Left lung (tissue), 10 donors: ENCODE results near the gene VTA1. TPM values are rescaled to one million over a fixed set of nuclear protein-coding genes. Genes with fewer than 3 reads are reported as not detected.
"Not testable (repeated sequence)": the region's sequence is repeated elsewhere in the genome, so short reads cannot be mapped to it uniquely, and the experiment has no call there.

Source experiments
- ATAC-seq: fragments of 200-7000 bp; cut with Tn5 transposase; one replicate; pipeline ENCODE4 v1.9.1; 2020; ENCODE audit warnings: moderate library complexity
- DNase-seq, 4 donors: peaks; one replicate each; pipeline ENCODE4 v3.0.0-alpha.2; 2013 to 2020
- H3K27ac ChIP-seq, 2 donors: fragments of 200-600 bp; sonication (generic) in 1 of 2; one replicate each; pipeline versions ENCODE4 v1.5.0 to v1.8.0; 2020 to 2021
- H3K27me3 ChIP-seq, 2 donors: fragments of 200-600 bp; sonication (generic) in 1 of 2; one replicate each; pipeline versions ENCODE4 v1.5.0 to v1.8.0; 2020 to 2021
- H3K36me3 ChIP-seq, 2 donors: fragments of 200-600 bp; sonication (generic) in 1 of 2; one replicate each; pipeline versions ENCODE4 v1.5.0 to v1.8.0; 2020 to 2021
- H3K4me1 ChIP-seq, 2 donors: fragments of 200-600 bp; one replicate each; pipeline ENCODE4 v1.8.0; 2021
- H3K4me3 ChIP-seq, 2 donors: fragments of 200-600 bp; sonication (generic) in 1 of 2; one replicate each; pipeline versions ENCODE4 v1.5.0 to v1.8.0; 2020 to 2021; ENCODE audit warnings: mild to moderate bottlenecking in 1 of 2
- H3K9me3 ChIP-seq, 2 donors: fragments of 200-600 bp; sonication (generic) in 1 of 2; one replicate each; pipeline versions ENCODE4 v1.5.0 to v1.8.0; 2020 to 2021
- intact Hi-C, 2 donors: fragments of 100-400 bp; cut with DNase I; formaldehyde crosslinking; loops; one replicate each; pipeline versions ENCODE4 v1.11.2 to v1.14.2; 2022
- polyA plus RNA-seq, 6 donors: library from polyadenylated mRNA; unstranded; fragments of 120-200 nt; gene quantifications; one replicate each; pipeline ENCODE4 v1.2.1, GENCODE V29; 2013; ENCODE audit not compliant: insufficient read length in 6 of 6
- total RNA-seq, 2 donors: library from RNA; stranded (reverse); fragmentation: NEBNext Ultra II Directional; extraction: Animal tissue kit (Norgen Biotek cat#: 25700); gene quantifications; one replicate each; pipeline ENCODE4 v1.2.1, GENCODE V29; 2021
- TF ChIP-seq, protein P1 (sequence below), 2 donors: fragments of 200-600 bp; sonication (generic) in 1 of 2; IDR thresholded peaks; one replicate each; pipeline versions ENCODE4 v1.5.0 to v1.8.0; 2021; ENCODE audit warnings: antibody characterized with exemption in 2 of 2
- donor health status: DM: no; HTN: yes; CAD: no.
- donor health status: DM: no; HTN: no; CAD: no.

The VTA1 gene
- total and polyA plus RNA-seq, 8 donors = 33.2 to 73.5 (median 66.5) TPM

DNA sequence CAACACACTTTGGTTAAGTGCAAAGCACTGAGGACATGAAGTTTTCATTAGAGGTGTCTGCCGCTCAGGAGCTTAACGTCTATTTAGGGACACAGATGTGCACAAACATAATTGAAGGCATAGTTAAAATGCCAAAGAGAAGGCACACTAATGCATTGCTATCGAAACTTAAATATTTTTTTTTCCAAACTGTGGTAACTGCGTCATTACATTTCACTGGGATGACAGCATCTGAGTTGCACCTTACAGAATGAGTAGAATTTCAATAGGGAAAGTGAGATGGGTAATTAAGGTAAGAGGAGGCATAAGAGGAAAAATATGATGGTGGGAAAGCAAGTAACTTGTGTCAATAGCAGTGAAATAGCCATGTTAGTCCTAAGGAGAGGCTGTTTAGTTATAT lies 79.7 kb downstream of the VTA1 start:
- H3K9me3 ChIP-seq = peaks cover 0 to 9% of the 10 kb centered on the region in 2 donors
- ATAC-seq = no peak
- TF ChIP-seq, protein P1, sequence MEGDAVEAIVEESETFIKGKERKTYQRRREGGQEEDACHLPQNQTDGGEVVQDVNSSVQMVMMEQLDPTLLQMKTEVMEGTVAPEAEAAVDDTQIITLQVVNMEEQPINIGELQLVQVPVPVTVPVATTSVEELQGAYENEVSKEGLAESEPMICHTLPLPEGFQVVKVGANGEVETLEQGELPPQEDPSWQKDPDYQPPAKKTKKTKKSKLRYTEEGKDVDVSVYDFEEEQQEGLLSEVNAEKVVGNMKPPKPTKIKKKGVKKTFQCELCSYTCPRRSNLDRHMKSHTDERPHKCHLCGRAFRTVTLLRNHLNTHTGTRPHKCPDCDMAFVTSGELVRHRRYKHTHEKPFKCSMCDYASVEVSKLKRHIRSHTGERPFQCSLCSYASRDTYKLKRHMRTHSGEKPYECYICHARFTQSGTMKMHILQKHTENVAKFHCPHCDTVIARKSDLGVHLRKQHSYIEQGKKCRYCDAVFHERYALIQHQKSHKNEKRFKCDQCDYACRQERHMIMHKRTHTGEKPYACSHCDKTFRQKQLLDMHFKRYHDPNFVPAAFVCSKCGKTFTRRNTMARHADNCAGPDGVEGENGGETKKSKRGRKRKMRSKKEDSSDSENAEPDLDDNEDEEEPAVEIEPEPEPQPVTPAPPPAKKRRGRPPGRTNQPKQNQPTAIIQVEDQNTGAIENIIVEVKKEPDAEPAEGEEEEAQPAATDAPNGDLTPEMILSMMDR (IDR thresholded peaks at IDR 0.05) = no peak
- H3K4me3 ChIP-seq = no peak overlapping the region
- intact Hi-C loops = no loop called here
- no peaks in the 10 kb centered on the region for H3K36me3 ChIP-seq
- H3K27ac ChIP-seq = no peak overlapping the region
- no peaks in the 10 kb centered on the region for H3K27me3 ChIP-seq
- H3K4me1 ChIP-seq = no peaks in the 10 kb centered on the region
- no peak for DNase-seq

DNA sequence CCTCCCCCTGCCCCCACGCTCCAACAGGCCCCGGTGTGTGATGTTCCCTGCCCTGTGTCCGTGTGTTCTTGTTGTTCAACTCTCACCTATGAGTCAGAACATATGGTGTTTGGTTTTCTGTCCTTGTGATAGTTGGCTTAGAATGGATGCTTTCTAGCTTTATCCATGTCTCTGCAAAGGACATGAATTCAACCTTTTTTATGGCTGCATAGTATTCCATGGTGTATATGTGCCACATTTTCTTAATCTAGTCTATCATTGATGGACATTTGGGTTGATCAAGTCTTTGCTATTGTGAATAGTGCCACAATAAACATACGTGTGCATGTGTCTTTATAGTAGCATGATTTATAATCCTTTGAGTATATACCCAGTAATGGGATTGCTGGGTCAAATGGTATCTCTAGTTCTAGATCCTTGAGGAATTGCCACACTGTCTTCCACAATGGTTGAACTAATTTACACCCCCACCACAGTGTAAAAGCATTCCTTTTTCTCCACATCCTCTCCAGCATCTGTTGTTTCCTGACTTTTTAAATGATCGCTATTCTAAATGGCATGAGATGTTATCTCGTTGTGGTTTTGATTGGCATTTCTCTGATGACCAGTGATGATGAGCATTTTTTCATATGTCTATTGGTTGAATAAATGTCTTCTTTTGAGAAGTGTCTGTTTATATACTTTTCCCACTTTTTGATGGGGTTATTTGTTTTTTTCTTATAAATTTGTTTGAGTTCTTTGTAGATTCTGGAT lies 82.6 kb downstream of the VTA1 start:
- DNase-seq, ATAC-seq, H3K27me3 ChIP-seq, H3K9me3 ChIP-seq, H3K4me3 ChIP-seq, intact Hi-C loops, H3K27ac ChIP-seq, H3K4me1 ChIP-seq, H3K36me3 ChIP-seq: not testable (repeated sequence)

DNA sequence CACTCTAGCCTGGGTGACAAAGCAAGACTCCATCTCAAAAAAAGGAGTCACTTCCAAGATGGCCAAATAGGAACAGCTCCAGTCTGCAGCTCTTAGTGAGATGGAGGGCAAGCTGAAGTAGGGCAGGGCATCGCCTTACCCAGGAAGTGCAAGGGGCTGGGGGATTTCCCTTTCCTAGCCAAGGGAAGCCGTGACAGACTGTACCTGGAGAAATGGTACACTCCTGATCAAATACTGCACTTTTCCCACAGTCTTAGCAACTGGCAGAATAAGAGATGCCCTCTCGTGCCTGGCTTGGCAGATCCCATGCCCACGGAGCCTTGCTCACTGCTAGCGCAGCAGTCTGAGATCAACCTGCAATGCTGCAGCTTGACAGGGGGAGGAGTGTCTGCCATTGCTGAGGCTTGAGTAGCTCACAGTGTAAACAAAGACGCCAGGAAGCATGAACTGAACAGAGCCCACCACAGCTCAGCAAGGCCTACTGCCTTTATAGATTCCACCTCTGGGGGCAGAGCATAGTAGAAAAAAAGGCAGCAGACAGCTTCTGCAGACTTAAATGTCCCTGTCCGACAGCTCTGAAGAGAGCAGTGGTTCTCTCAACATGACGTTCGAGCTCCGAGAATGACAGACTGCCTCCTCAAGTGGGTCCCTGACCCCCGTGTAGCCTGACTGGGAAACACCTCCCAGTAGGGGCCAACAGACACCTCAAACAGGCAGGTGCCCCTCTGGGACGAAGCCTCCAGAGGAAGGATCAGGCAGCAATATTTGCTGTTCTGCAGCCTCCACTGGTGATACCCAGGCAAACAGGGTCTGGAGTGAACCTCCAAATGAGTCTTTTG lies 85.4 kb downstream of the VTA1 start:
- H3K27me3 ChIP-seq, H3K9me3 ChIP-seq, H3K4me3 ChIP-seq, H3K36me3 ChIP-seq, intact Hi-C loops, H3K27ac ChIP-seq, H3K4me1 ChIP-seq: not testable (repeated sequence)
- ATAC-seq (peak; percentile 44), DNase-seq (peak in 1 of 4 donors; percentile 61)
- TF ChIP-seq, protein P1 (IDR thresholded peaks at IDR 0.05) = peak in 1 of 2 donors; percentile 7

DNA sequence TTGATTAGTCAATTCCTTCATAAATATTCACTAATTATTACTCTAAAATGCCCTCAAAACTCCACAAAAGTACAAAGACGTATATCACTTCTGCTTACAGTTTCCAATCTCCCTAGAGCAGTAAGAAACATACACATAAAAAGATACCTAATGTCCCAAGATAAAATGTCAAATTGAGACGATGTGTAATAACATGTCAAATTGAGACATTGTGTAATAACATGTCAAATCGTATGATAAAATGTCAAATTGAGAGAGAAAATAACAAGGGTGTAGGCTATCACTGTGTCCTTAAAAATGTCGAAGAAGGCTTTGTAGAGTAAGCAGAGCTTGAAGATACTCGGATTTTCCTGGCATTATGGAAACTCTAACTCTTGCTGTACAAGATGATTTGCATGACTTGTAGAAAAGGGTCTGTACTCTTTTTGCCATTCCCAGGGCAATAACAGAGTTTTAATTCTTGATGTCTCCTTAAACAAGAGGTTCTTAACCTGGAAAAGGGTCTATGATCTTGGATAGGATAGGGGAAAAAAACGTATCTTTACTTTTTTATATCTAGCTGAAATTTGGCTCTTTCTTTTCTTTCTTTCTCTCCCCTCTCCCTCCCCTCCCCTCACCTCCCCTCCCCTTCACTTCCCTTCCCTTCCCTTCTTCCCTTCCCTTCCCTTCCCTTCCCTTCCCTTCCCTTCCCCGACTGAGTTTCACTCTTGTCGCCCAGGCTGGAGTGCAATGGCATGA lies 87.1 kb downstream of the VTA1 start:
- TF ChIP-seq, protein P1 (IDR thresholded peaks at IDR 0.05) = no peak
- H3K9me3 ChIP-seq = peaks cover 0 to 2% of the 10 kb centered on the region in 2 donors
- H3K4me3 ChIP-seq = no peak overlapping the region
- no peaks in the 10 kb centered on the region for H3K27me3 ChIP-seq
- H3K27ac ChIP-seq = no peak overlapping the region
- intact Hi-C loops = no loop called here
- H3K4me1 ChIP-seq = no peaks in the 10 kb centered on the region
- ATAC-seq = no peak
- no peaks in the 10 kb centered on the region for H3K36me3 ChIP-seq
- DNase-seq = no peak

DNA sequence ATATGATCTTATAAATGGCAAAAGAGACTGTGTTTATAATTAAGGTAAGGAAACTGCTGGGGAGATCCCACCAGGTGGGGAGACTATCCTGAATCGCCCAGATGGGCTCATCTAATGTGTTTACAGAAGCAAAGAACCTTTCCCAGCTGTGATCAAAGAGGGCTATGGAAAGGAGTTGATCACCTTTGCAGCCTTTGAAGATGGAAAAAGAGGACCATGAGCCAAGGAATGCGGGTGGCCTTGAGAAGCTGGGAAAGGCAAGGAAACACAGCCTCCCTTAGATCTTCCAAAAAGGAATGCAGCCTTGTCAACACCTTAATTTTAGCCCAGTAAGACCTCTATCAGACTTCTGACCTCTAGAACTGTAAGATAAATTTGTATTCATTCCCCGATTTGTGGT lies 88.2 kb downstream of the VTA1 start:
- no peak for DNase-seq
- no peaks in the 10 kb centered on the region for H3K9me3 ChIP-seq
- H3K4me3 ChIP-seq = no peak overlapping the region
- no peak for ATAC-seq
- TF ChIP-seq, protein P1 (IDR thresholded peaks at IDR 0.05) = no peak
- no peaks in the 10 kb centered on the region for H3K36me3 ChIP-seq
- no peaks in the 10 kb centered on the region for H3K27me3 ChIP-seq
- intact Hi-C loops = no loop called here
- no peak overlapping the region for H3K27ac ChIP-seq
- H3K4me1 ChIP-seq = no peaks in the 10 kb centered on the region
